Measurements from ENCODE around the gene HADHB.
A peak's percentile ranks its signal among the peaks of the same experiment; 100 is the strongest.

HADHB gene

DNA sequence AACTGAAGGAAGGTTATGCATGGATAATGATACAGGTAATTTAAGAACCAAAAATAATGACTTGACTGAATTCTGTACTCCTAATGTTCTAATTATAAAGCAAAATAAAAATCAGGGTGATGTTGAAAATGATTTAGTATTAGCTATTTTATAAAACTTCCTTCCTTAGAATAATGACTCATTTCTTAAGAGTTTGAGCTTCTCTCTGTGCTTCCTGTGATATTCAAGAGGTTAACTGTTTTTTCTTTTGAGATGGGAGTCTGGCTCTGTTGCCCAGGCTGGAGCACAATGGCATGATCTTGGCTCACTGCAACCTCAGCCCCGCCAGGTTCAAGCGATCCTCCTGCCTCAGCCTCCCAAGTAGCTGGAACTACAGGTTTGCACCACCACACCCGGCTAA, 15.1 kb upstream of the HADHB start:
- no peak overlapping the region for H3K4me3 ChIP-seq (replicated peaks; ENCODE audit: low read depth, low read length)
- TF ChIP-seq, protein P1, sequence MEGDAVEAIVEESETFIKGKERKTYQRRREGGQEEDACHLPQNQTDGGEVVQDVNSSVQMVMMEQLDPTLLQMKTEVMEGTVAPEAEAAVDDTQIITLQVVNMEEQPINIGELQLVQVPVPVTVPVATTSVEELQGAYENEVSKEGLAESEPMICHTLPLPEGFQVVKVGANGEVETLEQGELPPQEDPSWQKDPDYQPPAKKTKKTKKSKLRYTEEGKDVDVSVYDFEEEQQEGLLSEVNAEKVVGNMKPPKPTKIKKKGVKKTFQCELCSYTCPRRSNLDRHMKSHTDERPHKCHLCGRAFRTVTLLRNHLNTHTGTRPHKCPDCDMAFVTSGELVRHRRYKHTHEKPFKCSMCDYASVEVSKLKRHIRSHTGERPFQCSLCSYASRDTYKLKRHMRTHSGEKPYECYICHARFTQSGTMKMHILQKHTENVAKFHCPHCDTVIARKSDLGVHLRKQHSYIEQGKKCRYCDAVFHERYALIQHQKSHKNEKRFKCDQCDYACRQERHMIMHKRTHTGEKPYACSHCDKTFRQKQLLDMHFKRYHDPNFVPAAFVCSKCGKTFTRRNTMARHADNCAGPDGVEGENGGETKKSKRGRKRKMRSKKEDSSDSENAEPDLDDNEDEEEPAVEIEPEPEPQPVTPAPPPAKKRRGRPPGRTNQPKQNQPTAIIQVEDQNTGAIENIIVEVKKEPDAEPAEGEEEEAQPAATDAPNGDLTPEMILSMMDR (IDR thresholded peaks at IDR 0.05; ENCODE audit: low read length, missing control alignments), result no peak

DNA sequence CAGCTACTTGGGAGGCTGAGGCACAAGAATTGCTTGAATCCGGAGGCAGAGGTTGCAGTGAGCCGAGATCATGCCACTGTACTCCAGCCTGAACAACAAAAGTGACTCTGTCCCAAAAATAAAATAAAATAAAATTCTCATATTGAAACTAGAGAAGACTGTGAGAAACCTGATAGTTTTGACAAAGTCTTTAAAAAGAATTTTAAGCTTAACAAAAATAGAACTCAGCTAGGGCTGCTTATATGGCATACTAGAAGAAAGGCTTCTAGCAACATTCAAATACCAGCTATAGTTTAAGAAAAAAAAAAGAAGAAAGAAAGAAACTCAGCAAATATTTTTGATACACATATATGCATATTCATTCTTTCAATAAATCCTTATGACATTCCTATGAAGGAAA, 13.9 kb upstream of the HADHB start:
- no peak overlapping the region for H3K4me3 ChIP-seq (replicated peaks; ENCODE audit: low read depth, low read length)
- TF ChIP-seq, protein P1 (IDR thresholded peaks at IDR 0.05; ENCODE audit: low read length, missing control alignments), result no peak
- DNase-seq (ENCODE audit: low read depth), result no peak

More for the DNA sequence above, 15.1 kb upstream of the HADHB start:
- no peak for DNase-seq (ENCODE audit: low read depth)

DNA sequence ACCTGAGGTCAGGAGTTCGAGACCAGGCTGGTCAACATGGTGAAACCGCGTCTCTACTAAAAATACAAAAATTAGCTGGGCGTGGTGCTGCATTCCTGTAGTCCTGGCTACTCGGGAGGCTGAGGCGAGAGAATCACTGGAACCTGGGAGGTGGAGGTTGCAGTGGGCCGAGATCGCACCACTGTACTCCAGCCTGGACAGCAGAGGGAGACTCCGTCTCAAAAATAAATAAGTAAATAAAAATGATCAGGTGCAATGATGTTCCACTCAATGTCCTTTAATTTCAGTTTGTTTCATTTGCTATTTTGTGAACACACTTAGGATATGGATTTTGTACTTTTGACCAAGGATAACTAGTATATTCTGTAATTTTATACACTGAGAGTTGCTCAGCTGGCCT, 9.7 kb upstream of the HADHB start:
- H3K4me3 ChIP-seq (replicated peaks; ENCODE audit: low read depth, low read length), result no peak overlapping the region
- TF ChIP-seq, protein P1 (IDR thresholded peaks at IDR 0.05; ENCODE audit: low read length, missing control alignments), result peak; percentile 30
- no peak for DNase-seq (ENCODE audit: low read depth)

DNA sequence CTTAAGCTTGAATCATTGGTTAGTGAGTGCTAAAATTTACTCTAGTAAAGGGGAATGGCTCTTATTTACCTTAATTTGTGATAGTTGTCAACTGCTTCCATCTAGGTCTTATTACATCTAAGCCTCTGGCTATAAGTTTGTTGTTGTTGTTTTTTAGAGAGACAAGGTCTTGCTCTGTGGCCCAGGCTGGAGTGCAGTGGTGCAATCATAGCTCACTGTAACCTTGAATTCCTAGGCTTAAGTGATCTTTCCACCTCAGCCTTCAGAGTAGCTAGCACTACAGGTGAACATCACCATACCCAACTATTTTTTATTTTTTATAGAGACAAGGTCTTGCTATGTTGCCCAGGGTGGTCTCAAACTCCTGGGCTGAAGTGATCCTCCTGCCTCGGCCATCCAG, 6.9 kb upstream of the HADHB start:
- TF ChIP-seq, protein P1 (IDR thresholded peaks at IDR 0.05; ENCODE audit: low read length, missing control alignments), result no peak
- H3K4me3 ChIP-seq (replicated peaks; ENCODE audit: low read depth, low read length), result no peak overlapping the region
- DNase-seq (ENCODE audit: low read depth), result no peak

DNA sequence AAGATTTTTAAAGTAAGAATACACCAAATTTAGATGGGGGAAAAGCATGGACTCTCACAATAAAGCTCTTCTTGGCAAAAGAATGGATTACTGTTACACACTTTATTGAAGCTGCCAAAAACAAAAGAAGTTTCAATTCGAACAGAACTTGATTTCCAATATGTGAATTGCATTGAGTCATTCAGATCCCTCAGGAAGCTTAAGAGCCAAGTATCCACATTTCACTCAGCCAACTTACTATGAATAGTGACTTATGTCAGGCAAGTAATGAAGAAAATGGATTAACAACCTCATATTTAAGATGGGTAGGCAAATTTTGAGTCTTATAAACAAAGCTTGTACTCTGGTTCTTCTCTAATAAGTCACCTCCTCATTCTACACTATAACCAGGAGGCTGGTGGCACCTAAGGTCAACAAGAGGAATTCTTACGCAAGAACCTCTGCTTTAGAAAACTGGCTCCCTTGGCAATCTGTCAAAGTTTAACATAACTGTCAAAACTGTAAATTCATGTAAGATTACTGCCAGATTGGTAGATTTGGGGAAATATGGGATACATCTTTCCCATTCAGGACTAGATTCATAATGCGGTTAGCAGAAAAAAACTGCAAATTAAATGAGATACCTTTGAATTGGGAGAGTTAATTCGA, 6.3 kb upstream of the HADHB start:
- peak; percentile 46 for DNase-seq (ENCODE audit: low read depth)
- TF ChIP-seq, protein P1 (IDR thresholded peaks at IDR 0.05; ENCODE audit: low read length, missing control alignments), result no peak

DNA sequence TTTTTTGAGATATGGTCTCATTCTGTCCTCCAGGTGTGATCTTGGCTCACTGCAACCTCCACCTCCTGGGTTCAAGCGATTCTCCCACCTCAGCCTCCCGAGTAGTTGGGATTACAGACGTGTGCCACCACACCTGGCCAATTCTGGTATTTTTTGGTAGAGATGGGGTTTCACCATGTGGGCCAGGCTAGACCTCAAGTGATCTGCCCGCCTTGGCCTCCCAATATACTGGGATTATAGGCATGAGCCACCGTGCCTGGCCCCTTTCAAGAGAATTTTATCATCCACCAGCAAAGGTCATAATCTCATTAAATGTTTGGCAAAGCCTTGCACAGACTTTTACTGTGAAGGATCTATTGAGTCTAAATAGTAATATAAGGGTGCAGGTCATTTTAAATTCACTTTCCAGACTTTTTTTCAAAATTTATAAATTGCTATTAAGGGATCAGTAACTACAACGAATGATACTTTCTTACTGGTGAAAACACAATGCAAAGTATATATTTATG, 2.8 kb upstream of the HADHB start:
- TF ChIP-seq, protein P1 (IDR thresholded peaks at IDR 0.05; ENCODE audit: low read length, missing control alignments), result no peak
- H3K4me3 ChIP-seq (replicated peaks; ENCODE audit: low read depth, low read length), result peak overlapping the region; percentile 83
- DNase-seq (ENCODE audit: low read depth), result no peak

More for the DNA sequence above, 6.3 kb upstream of the HADHB start:
- no peak overlapping the region for H3K4me3 ChIP-seq (replicated peaks; ENCODE audit: low read depth, low read length)

Measured in fibroblast of pulmonary artery (primary cell).